ENCODE measurements around the gene SEC11A.

DNA sequence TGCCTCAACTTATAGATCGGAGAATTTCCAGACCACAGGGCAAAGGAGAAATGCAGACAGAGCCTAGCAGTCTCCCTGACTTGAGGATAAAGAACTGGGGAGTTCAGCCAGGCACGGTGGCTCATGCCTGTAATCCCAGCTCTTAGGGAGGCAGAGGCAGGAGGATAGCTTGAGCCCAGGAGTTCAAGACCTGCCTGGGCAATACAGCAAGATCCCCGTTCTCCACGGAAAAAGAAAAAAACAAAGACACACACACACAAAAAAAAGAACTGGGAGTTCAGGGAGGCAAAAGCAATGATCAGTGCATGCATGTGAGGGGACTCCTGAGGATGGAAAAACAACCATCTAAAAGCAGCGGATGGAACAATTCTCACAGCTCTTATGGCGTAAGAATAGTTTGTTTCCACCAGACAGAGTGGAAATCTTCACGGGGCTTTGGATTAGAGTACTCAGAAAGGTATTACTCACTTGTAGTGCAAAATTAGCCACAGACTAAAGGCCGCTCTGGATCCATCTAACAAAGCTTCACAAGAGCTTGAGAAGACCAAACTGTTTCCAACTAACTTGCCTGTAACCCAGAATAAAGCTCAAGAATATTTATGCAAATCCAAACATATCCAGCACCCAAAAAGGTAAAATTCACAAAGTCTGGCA lies 16.3 kb downstream of the SEC11A start:
- TF ChIP-seq, protein P1, sequence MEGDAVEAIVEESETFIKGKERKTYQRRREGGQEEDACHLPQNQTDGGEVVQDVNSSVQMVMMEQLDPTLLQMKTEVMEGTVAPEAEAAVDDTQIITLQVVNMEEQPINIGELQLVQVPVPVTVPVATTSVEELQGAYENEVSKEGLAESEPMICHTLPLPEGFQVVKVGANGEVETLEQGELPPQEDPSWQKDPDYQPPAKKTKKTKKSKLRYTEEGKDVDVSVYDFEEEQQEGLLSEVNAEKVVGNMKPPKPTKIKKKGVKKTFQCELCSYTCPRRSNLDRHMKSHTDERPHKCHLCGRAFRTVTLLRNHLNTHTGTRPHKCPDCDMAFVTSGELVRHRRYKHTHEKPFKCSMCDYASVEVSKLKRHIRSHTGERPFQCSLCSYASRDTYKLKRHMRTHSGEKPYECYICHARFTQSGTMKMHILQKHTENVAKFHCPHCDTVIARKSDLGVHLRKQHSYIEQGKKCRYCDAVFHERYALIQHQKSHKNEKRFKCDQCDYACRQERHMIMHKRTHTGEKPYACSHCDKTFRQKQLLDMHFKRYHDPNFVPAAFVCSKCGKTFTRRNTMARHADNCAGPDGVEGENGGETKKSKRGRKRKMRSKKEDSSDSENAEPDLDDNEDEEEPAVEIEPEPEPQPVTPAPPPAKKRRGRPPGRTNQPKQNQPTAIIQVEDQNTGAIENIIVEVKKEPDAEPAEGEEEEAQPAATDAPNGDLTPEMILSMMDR (IDR thresholded peaks at IDR 0.05), result no peak
- TF ChIP-seq EZH2 (IDR thresholded peaks at IDR 0.05; ENCODE audit: borderline replicate concordance, insufficient read depth, low read depth, low read length, poor library complexity, severe bottlenecking), result no peak
